ENCODE measurements around the gene CALD1. TPM values are rescaled to one million over a fixed set of nuclear protein-coding genes. Genes with fewer than 3 reads are reported as not detected.

CALD1 gene
- total and polyA plus RNA-seq, 2 experiments from 2014 or later, result 132 to 842 TPM

GRCh38 chr7:134737566-134738345, 41.7 kb upstream of the CALD1 start:
- no peak for DNase-seq (ENCODE audit: low spot score)
- Histone ChIP-seq H2AFZ (no peak overlapping the region), H3F3A (replicated peaks; ENCODE audit: low read depth) (no peaks in the 10 kb centered on the region), H3K4me2 (no peak overlapping the region), H3K27ac (ENCODE audit: low read depth) (no peak overlapping the region), H4K20me1 (replicated peaks; ENCODE audit: insufficient read depth) (no peaks in the 10 kb centered on the region), H3K9me2 (ENCODE audit: insufficient read depth) (peaks cover 12% of the 10 kb centered on the region), H3K4me1 (ENCODE audit: insufficient read depth) (0 out of 2 replicates have a peak, but pooled peaks cover 2% of the 10 kb centered on the region), H3K36me3 (ENCODE audit: insufficient read depth) (no peaks in the 10 kb centered on the region), H3K79me2 (replicated peaks; ENCODE audit: insufficient read depth) (no peaks in the 10 kb centered on the region), H3K27me3 (ENCODE audit: insufficient read depth) (no peaks in the 10 kb centered on the region), H3K4me3 (no peak overlapping the region)
- TF ChIP-seq CTCF (conservative IDR thresholded peaks at IDR 0.05; ENCODE audit: low read depth in 2 of 2), result no peak
- no peak for TF ChIP-seq EZH2phosphoT487 (IDR thresholded peaks at IDR 0.05; ENCODE audit: unreplicated experiment)
- TF ChIP-seq EZH2 (IDR thresholded peaks at IDR 0.05; ENCODE audit: low read depth, unreplicated experiment), result no peak
- TF ChIP-seq ZNF331 (CRISPR knock-in tag; IDR thresholded peaks at IDR 0.05; ENCODE audit: low read depth), result no peak
- TF ChIP-seq STAT1 (IDR thresholded peaks at IDR 0.05; ENCODE audit: unreplicated experiment), result no peak
- TF ChIP-seq ZNF114 (CRISPR knock-in tag; IDR thresholded peaks at IDR 0.05), result no peak
- TF ChIP-seq CREB1 (CRISPR knock-in tag; IDR thresholded peaks at IDR 0.05; ENCODE audit: low read depth), result no peak
- TF ChIP-seq NANOG (IDR thresholded peaks at IDR 0.05; ENCODE audit: borderline replicate concordance), result no peak
- no peak for TF ChIP-seq ETS1 (IDR thresholded peaks at IDR 0.05)
- TF ChIP-seq, protein P1, sequence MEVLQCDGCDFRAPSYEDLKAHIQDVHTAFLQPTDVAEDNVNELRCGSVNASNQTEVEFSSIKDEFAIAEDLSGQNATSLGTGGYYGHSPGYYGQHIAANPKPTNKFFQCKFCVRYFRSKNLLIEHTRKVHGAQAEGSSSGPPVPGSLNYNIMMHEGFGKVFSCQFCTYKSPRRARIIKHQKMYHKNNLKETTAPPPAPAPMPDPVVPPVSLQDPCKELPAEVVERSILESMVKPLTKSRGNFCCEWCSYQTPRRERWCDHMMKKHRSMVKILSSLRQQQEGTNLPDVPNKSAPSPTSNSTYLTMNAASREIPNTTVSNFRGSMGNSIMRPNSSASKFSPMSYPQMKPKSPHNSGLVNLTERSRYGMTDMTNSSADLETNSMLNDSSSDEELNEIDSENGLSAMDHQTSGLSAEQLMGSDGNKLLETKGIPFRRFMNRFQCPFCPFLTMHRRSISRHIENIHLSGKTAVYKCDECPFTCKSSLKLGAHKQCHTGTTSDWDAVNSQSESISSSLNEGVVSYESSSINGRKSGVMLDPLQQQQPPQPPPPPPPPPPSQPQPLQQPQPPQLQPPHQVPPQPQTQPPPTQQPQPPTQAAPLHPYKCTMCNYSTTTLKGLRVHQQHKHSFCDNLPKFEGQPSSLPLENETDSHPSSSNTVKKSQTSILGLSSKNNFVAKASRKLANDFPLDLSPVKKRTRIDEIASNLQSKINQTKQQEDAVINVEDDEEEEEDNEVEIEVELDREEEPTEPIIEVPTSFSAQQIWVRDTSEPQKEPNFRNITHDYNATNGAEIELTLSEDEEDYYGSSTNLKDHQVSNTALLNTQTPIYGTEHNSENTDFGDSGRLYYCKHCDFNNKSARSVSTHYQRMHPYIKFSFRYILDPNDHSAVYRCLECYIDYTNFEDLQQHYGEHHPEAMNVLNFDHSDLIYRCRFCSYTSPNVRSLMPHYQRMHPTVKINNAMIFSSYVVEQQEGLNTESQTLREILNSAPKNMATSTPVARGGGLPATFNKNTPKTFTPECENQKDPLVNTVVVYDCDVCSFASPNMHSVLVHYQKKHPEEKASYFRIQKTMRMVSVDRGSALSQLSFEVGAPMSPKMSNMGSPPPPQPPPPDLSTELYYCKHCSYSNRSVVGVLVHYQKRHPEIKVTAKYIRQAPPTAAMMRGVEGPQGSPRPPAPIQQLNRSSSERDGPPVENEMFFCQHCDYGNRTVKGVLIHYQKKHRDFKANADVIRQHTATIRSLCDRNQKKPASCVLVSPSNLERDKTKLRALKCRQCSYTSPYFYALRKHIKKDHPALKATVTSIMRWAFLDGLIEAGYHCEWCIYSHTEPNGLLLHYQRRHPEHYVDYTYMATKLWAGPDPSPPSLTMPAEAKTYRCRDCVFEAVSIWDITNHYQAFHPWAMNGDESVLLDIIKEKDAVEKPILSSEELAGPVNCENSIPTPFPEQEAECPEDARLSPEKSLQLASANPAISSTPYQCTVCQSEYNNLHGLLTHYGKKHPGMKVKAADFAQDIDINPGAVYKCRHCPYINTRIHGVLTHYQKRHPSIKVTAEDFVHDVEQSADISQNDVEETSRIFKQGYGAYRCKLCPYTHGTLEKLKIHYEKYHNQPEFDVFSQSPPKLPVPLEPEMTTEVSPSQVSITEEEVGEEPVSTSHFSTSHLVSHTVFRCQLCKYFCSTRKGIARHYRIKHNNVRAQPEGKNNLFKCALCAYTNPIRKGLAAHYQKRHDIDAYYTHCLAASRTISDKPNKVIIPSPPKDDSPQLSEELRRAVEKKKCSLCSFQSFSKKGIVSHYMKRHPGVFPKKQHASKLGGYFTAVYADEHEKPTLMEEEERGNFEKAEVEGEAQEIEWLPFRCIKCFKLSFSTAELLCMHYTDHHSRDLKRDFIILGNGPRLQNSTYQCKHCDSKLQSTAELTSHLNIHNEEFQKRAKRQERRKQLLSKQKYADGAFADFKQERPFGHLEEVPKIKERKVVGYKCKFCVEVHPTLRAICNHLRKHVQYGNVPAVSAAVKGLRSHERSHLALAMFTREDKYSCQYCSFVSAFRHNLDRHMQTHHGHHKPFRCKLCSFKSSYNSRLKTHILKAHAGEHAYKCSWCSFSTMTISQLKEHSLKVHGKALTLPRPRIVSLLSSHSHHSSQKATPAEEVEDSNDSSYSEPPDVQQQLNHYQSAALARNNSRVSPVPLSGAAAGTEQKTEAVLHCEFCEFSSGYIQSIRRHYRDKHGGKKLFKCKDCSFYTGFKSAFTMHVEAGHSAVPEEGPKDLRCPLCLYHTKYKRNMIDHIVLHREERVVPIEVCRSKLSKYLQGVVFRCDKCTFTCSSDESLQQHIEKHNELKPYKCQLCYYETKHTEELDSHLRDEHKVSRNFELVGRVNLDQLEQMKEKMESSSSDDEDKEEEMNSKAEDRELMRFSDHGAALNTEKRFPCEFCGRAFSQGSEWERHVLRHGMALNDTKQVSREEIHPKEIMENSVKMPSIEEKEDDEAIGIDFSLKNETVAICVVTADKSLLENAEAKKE (CRISPR knock-in tag; IDR thresholded peaks at IDR 0.05), result no peak
- no peak for TF ChIP-seq POLR2AphosphoS5 (IDR thresholded peaks at IDR 0.05; ENCODE audit: low read depth)
- no peak for TF ChIP-seq JUNB (IDR thresholded peaks at IDR 0.05; ENCODE audit: unreplicated experiment)
- TF ChIP-seq, protein P2, sequence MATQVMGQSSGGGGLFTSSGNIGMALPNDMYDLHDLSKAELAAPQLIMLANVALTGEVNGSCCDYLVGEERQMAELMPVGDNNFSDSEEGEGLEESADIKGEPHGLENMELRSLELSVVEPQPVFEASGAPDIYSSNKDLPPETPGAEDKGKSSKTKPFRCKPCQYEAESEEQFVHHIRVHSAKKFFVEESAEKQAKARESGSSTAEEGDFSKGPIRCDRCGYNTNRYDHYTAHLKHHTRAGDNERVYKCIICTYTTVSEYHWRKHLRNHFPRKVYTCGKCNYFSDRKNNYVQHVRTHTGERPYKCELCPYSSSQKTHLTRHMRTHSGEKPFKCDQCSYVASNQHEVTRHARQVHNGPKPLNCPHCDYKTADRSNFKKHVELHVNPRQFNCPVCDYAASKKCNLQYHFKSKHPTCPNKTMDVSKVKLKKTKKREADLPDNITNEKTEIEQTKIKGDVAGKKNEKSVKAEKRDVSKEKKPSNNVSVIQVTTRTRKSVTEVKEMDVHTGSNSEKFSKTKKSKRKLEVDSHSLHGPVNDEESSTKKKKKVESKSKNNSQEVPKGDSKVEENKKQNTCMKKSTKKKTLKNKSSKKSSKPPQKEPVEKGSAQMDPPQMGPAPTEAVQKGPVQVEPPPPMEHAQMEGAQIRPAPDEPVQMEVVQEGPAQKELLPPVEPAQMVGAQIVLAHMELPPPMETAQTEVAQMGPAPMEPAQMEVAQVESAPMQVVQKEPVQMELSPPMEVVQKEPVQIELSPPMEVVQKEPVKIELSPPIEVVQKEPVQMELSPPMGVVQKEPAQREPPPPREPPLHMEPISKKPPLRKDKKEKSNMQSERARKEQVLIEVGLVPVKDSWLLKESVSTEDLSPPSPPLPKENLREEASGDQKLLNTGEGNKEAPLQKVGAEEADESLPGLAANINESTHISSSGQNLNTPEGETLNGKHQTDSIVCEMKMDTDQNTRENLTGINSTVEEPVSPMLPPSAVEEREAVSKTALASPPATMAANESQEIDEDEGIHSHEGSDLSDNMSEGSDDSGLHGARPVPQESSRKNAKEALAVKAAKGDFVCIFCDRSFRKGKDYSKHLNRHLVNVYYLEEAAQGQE (IDR thresholded peaks at IDR 0.05; ENCODE audit: unreplicated experiment), result no peak
- Mint-ChIP-seq H3K36me3 (ENCODE audit: low read depth) (no peaks in the 10 kb centered on the region), H3K4me1 (peaks cover 12% of the 10 kb centered on the region), H3K9me3 (no peaks in the 10 kb centered on the region), H3K27ac (no peak overlapping the region), H3K4me3 (no peak overlapping the region), H3K27me3 (ENCODE audit: insufficient read depth, low read depth, poor library complexity) (peaks cover 2% of the 10 kb centered on the region)
- ATAC-seq, result no peak

Data from GM23338 (cell line).